Fibroblast of villous mesenchyme (primary cell): Measurements from ENCODE around the gene CYP27B1. TPM values are rescaled to one million over a fixed set of nuclear protein-coding genes. Genes with fewer than 3 reads are reported as not detected.
A peak's percentile ranks its signal among the peaks of the same experiment; 100 is the strongest.

Source experiments
- DNase-seq: peaks from one replicate; pipeline ENCODE4 v3.0.0-alpha.2; 2010; ENCODE audit warnings: low read depth
- H3K4me3 ChIP-seq: 2 replicates; pipeline ENCODE4 v1.5.1; 2011; ENCODE audit warnings: low read depth, mild to moderate bottlenecking, low read length
- CTCF ChIP-seq: IDR thresholded peaks from 2 replicates; pipeline ENCODE4 v1.5.1; 2012; ENCODE audit warnings: low read depth, mild to moderate bottlenecking, low read length; ENCODE audit not compliant: insufficient read depth
- total RNA-seq: library from RNA; depleted of rRNA; stranded (reverse); fragments of >200 nt; gene quantifications from 2 replicates; pipeline ENCODE4 v1.2.3, GENCODE V29; 2012

The CYP27B1 gene
- total RNA-seq, 1 donor = 3.0 TPM

DNA sequence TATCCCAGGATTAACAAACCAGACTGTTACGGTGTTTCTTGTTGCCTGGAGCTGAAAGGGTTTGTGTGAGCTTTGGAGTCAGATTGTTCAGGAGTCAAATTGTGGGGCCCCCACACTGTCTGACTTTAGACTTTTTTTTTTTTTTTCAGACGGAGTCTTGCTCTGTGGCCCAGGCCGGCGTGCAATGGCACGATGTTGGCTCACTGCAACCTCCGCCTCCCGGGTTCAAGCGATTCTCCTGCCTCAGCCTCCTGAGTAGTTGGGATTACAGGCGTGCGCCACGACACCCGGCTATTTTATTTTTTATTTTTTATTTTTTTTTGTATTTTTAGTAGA lies 16.6 kb upstream of the CYP27B1 start:
- no peak for DNase-seq
- H3K4me3 ChIP-seq = peak overlapping the region; percentile 72
- no peak for TF ChIP-seq CTCF

DNA sequence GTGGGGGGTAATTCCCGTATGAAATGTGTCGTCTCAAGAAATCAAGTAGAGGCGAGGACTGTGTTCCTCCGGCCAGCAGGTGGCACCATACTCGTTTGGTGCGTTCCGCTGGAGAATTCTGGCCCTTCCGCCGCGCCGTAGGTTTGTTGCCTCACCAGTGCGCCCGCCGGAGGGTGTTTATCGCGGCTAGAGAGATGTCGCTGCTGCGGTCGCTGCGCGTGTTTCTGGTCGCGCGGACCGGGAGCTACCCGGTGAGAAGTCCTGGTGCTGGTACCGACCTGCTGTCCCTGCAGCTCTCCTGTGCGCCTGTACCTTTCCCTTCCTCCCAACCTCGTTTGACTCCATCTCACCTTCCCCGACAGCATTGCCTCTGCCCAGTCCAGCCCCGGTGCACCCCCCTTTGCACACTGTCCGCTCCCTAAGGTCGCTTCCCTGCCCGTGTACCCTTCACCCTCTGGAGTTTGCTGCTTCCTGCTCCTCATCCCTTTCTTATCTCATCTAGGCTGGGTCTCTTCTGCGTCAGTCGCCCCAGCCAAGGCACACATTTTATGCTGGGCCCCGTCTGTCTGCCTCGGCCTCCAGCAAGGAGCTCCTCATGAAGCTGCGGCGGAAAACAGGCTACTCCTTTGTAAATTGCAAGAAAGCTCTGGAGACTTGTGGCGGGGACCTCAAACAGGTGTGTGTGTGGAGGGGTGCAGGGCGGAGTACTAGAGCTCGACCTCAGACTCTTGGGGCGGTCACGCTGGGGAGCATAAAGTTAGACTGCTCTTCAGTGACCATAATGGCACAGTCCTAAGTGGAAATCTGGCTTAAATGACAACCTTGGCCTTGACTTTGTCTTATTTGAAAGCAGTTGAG lies 16.0 kb upstream of the CYP27B1 start, which contains the start of gene TSFM:
Gene TSFM, plus strand, starts transcription at position 180 of the 858 bp plus-strand sequence. Its CDS starts 15 bp downstream, at position 195.
- H3K4me3 ChIP-seq = peak within 1 kb of the TSS; percentile 72
- peak; percentile 95 for DNase-seq
- TF ChIP-seq CTCF = peak; percentile 91

DNA sequence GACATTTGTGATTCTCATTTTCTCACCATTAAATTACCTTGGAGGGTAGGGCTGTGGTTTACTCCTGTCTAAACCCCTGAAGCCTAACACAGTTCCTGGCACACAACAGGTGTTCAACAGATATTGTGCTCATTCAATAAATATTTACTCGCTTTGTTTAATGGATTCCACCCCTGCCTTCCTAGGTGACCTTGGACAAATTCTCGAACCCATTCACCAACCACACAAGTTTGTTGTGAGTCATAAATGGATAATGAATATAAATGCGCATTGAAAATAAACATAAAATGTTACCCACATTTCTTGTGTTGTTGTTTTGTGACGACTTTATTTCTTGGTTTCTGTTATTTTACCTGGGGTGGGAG lies 15.3 kb upstream of the CYP27B1 start:
- H3K4me3 ChIP-seq = no peak overlapping the region
- no peak for DNase-seq
- TF ChIP-seq CTCF = no peak

DNA sequence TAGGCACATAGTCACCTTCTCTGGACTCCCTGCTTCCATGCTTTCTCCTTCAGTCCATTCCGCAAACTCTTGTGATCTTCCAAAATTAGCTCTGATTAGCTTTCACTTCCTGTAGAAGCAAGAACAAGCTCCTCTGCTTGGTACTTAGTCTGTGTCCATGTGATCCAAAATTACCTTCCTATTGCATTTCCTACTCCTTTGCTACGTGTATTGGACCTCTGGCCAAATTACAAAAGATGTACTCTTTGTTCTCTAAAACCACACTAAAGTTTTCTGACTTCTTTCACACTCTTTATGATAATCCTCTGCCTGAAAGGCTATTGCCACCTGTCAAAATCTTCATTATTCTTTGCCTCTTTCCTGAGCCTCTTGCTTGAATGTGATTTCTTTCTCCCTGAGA lies 14.9 kb upstream of the CYP27B1 start:
- no peak for DNase-seq
- no peak for TF ChIP-seq CTCF
- H3K4me3 ChIP-seq = no peak overlapping the region

DNA sequence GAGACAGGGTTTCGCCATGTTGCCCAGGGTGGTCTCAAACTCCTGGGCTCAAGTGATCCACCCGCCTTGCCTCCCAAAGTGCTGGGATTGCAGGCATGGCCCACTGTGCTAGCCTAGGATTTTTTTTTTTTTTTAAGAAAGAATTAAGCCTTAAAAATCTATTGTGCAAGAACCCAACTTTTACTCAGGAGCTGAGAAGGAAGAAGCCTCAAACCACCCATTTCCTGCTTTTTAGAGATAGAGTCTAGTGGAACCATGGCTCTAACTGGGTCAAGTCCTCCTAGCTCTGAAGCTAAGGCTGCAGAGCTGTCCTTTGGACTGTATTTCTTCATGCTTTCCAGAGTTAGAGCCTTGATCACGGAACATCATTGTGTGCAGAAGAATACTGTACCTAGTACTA lies 14.4 kb upstream of the CYP27B1 start:
- TF ChIP-seq CTCF = no peak
- DNase-seq = no peak
- no peak overlapping the region for H3K4me3 ChIP-seq

DNA sequence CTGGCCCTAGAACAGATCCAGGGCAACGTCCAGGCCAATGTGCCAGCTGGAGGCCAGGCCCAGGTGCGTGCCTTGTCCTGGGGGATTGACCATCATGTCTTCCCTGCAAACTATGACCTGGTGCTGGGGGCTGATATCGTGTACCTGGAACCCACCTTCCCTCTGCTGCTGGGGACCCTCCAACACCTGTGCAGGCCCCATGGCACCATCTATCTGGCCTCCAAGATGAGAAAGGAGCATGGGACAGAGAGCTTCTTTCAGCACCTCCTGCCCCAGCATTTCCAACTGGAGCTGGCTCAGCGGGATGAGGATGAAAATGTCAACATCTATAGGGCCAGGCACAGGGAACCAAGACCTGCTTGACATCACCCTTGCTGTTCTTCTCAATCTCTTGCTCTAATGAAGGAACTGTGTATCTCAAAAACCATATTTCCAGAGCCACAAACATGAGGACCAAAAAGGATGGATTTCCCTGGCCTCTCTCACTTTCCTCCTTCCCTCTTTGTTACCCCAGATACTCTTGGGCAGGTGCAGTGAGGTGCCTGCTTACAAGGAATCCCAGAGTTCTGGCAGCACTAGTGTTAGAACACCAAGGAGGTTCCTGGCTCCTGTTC lies 13.5 kb upstream of the CYP27B1 start:
- DNase-seq = no peak
- H3K4me3 ChIP-seq = no peak overlapping the region
- no peak for TF ChIP-seq CTCF
